Lung (tissue), 12 donors: ENCODE data around the gene LCMT2. TPM values are rescaled to one million over a fixed set of nuclear protein-coding genes. Genes with fewer than 3 reads are reported as not detected.

Experiments used
- ATAC-seq: fragments of 200-7000 bp; cut with Tn5 transposase; one replicate; pipeline ENCODE4 v1.9.1; 2020; ENCODE audit warnings: moderate number of reproducible peaks; ENCODE audit not compliant: insufficient read depth, low FRiP score
- DNase-seq, 3 donors: peaks; one replicate each; pipeline ENCODE4 v3.0.0-alpha.2; 2013 to 2017
- H3K27ac ChIP-seq, 2 donors: one replicate each; pipeline ENCODE4 v1.5.1; 2013; ENCODE audit warnings: mild to moderate bottlenecking in 2 of 2, moderate library complexity in 2 of 2, control low read depth in 1 of 2, inconsistent platforms in 1 of 2, low read depth in 1 of 2, low read length in 1 of 2
- H3K27me3 ChIP-seq, 3 donors: one replicate each; pipeline ENCODE4 v1.5.1; 2013; ENCODE audit warnings: low read length in 2 of 3; ENCODE audit not compliant: control insufficient read depth in 3 of 3, insufficient read depth in 3 of 3
- H3K36me3 ChIP-seq, 4 donors: one replicate each; pipeline ENCODE4 v1.5.1; 2013; ENCODE audit warnings: low read length in 4 of 4, mild to moderate bottlenecking in 1 of 4, moderate library complexity in 1 of 4; ENCODE audit not compliant: control insufficient read depth in 4 of 4, insufficient read depth in 4 of 4
- H3K4me1 ChIP-seq, 5 donors: one replicate each; pipeline ENCODE4 v1.5.1; 2013; ENCODE audit warnings: low read length in 5 of 5, mild to moderate bottlenecking in 2 of 5, moderate library complexity in 1 of 5; ENCODE audit not compliant: control insufficient read depth in 5 of 5, insufficient read depth in 5 of 5
- H3K4me3 ChIP-seq: one replicate; pipeline ENCODE4 v1.5.1; 2013; ENCODE audit warnings: mild to moderate bottlenecking, control low read depth, moderate library complexity
- H3K9ac ChIP-seq, 2 donors: one replicate each; pipeline ENCODE4 v1.5.1; 2013; ENCODE audit warnings: low read length in 2 of 2, control low read depth in 1 of 2; ENCODE audit not compliant: insufficient read depth in 1 of 2
- H3K9me3 ChIP-seq, 4 donors: one replicate each; pipeline ENCODE4 v1.5.1; 2013; ENCODE audit warnings: low read length in 3 of 4, mild to moderate bottlenecking in 1 of 4, moderate library complexity in 1 of 4; ENCODE audit not compliant: control insufficient read depth in 4 of 4, insufficient read depth in 3 of 4
- CTCF ChIP-seq: IDR thresholded peaks from 2 replicates; pipeline ENCODE4 v1.5.1; 2012; ENCODE audit warnings: mild to moderate bottlenecking; ENCODE audit errors: control extremely low read depth, extremely low read depth
- WGBS, 2 donors: extraction: QIAGEN DNeasy Blood & Tissue Kit; methylation state at CpG; one replicate each; pipeline ENCODE4 v1.1.7; 2013; 5-methylcytosine and 5-hydroxymethylcytosine counted together
- polyA plus RNA-seq, 2 donors: library from polyadenylated mRNA; stranded (reverse); fragments of 200-250 nt; gene quantifications; one replicate each; pipeline ENCODE4 v1.2.1, GENCODE V29; 2013
- total RNA-seq, 2 donors: library from RNA; depleted of rRNA in 1 of 2; stranded (reverse); fragments of >200 nt in 1 of 2; gene quantifications; one replicate each; pipeline ENCODE4 v1.2.1, GENCODE V29; 2014 to 2021
- donor health status: control.
- donor health status: control.
- donor health status: Bipolar disorder and iron deficiency.
- donor health status: healthy.
- donor health status: DM: yes; HTN: yes; CAD: no.

LCMT2 gene
- total and polyA plus RNA-seq, 4 donors: 3.3 to 10.6 (median 4.4) TPM

- H3K36me3 ChIP-seq: peaks cover 5 to 8% (median 7%) of the 10 kb centered on the region in 4 donors
- H3K9ac ChIP-seq: no peak overlapping the region
- no peak for TF ChIP-seq CTCF
- 86 to 87% methylated on average over 13 of the region's 13 CpGs for WGBS, 2 donors
- no peak overlapping the region for H3K27ac ChIP-seq
- ATAC-seq: no peak
- peaks cover 0 to 9% (median 2%) of the 10 kb centered on the region in 5 donors for H3K4me1 ChIP-seq
- DNase-seq: peak in 1 of 3 donors; percentile 10
- no peaks in the 10 kb centered on the region for H3K27me3 ChIP-seq
- H3K4me3 ChIP-seq: no peak overlapping the region
- H3K9me3 ChIP-seq: no peaks in the 10 kb centered on the region
Observed at GRCh38 chr15:43376017-43376705, 45.8 kb upstream of the LCMT2 start.

- Histone ChIP-seq H3K27me3 (no peaks in the 10 kb centered on the region), H3K9ac (peak within 1 kb of the TSS; percentile 49 to 80), H3K4me1 (peaks cover 3 to 22% (median 13%) of the 10 kb centered on the region in 5 donors), H3K9me3 (peaks cover 0 to 6% (median 3%) of the 10 kb centered on the region in 4 donors), H3K4me3 (peak within 1 kb of the TSS; percentile 89), H3K36me3 (peaks cover 7 to 24% (median 15%) of the 10 kb centered on the region in 4 donors), H3K27ac (peak within 1 kb of the TSS; percentile 56 to 76)
- 2 to 3% methylated on average over 63 to 66 of the region's 66 CpGs for WGBS, 2 donors
- TF ChIP-seq CTCF: no peak
- ATAC-seq (peak; percentile 96), DNase-seq (peak; percentile 88 to 91 (median 90))
Observed at GRCh38 chr15:43370975-43371974, 40.9 kb upstream of the LCMT2 start, which contains the start of the genes TUBGCP4 and ZSCAN29. Gene TUBGCP4, plus strand, starts transcription at chr15:43371101. Its CDS starts 254 bp downstream, at chr15:43371355. Gene ZSCAN29, minus strand, starts transcription at chr15:43371043. Its CDS starts 1,130 bp downstream, at chr15:43369913.

GRCh38 chr15:43370310-43370974, 40.1 kb upstream of the LCMT2 start:
- peaks cover 0 to 7% (median 5%) of the 10 kb centered on the region in 4 donors for H3K9me3 ChIP-seq
- H3K36me3 ChIP-seq: peaks cover 11 to 31% (median 20%) of the 10 kb centered on the region in 4 donors
- peak overlapping the region; percentile 27 to 56 for H3K27ac ChIP-seq
- ATAC-seq (peak; percentile 48), DNase-seq (peak; percentile 67 to 78 (median 77))
- no peak for TF ChIP-seq CTCF
- H3K27me3 ChIP-seq: no peaks in the 10 kb centered on the region
- peak overlapping the region; percentile 68 for H3K4me3 ChIP-seq
- H3K4me1 ChIP-seq: peaks cover 3 to 22% (median 11%) of the 10 kb centered on the region in 5 donors
- 2% methylated on average over 43 to 45 of the region's 45 CpGs for WGBS, 2 donors
- peak overlapping the region; percentile 49 to 80 for H3K9ac ChIP-seq
